Testis (tissue), 3 donors: ENCODE measurements around the gene PRR5. TPM values are rescaled to one million over a fixed set of nuclear protein-coding genes. Genes with fewer than 3 reads are reported as not detected.

ENCODE experiments used
- DNase-seq: peaks from one replicate; pipeline ENCODE4 v3.0.0-alpha.2; 2019
- H3K27ac ChIP-seq, 2 donors: fragments of 200-600 bp; sonication (generic); one replicate each; pipeline ENCODE4 v1.5.1; 2019
- H3K27me3 ChIP-seq: fragments of 200-600 bp; sonication (generic); one replicate; pipeline ENCODE4 v1.5.1; 2019
- H3K36me3 ChIP-seq: fragments of 200-600 bp; sonication (generic); one replicate; pipeline ENCODE4 v1.5.1; 2017; ENCODE audit warnings: low read depth; ENCODE audit errors: missing control alignments
- H3K4me1 ChIP-seq: fragments of 200-600 bp; sonication (generic); one replicate; pipeline ENCODE4 v1.5.1; 2019
- H3K4me3 ChIP-seq, 2 donors: fragments of 200-600 bp; sonication (generic); one replicate each; pipeline ENCODE4 v1.5.1; 2017 to 2019
- H3K9me3 ChIP-seq: fragments of 200-600 bp; sonication (generic); one replicate; pipeline ENCODE4 v1.5.1; 2017
- CTCF ChIP-seq, 3 experiments: fragments of 450-650 bp in 2 of 3; fragments of 200-600 bp in 1 of 3; sonication (generic) in 1 of 3; IDR thresholded peaks; one replicate each; pipeline ENCODE4 v1.5.1; 2016 to 2019; ENCODE audit warnings: antibody characterized with exemption in 3 of 3, mild to moderate bottlenecking in 2 of 3, moderate library complexity in 1 of 3
- POLR2A ChIP-seq: fragments of 450-650 bp; IDR thresholded peaks from one replicate; pipeline ENCODE4 v1.6.1; 2017; ENCODE audit warnings: antibody characterized with exemption, mild to moderate bottlenecking, moderate library complexity
- WGBS, 2 donors: methylation state at CpG; one replicate each; pipeline ENCODE4 v1.1.5; 2018; 5-methylcytosine and 5-hydroxymethylcytosine counted together
- intact Hi-C: fragments of 100-400 bp; cut with DNase I; formaldehyde crosslinking; loops from one replicate; pipeline ENCODE4 v1.15.1; 2023; ENCODE audit warnings: low total_unique reads
- polyA plus RNA-seq: library from polyadenylated mRNA; stranded (reverse); fragments of 350-450 nt; fragmentation: Illumina TruSeq; extraction: RNeasy Lipid Tissue Mini Kit (QIAGEN cat#74804); gene quantifications from one replicate; pipeline ENCODE4 v1.2.3, GENCODE V29; 2014; ENCODE audit warnings: low read depth, low replicate concordance; ENCODE audit not compliant: insufficient read depth
- total RNA-seq, 2 donors: library from RNA; depleted of rRNA; stranded (reverse); fragments of >200 nt; gene quantifications; one replicate each; pipeline ENCODE4 v1.2.3, GENCODE V29; 2016

The PRR5 gene
- total and polyA plus RNA-seq, 3 donors from 2014 or later, result 20.2 to 50.4 (median 38.4) TPM

- Histone ChIP-seq H3K27ac (no peak overlapping the region), H3K9me3 (no peaks in the 10 kb centered on the region), H3K4me3 (no peak overlapping the region), H3K27me3 (no peaks in the 10 kb centered on the region), H3K4me1 (no peaks in the 10 kb centered on the region), H3K36me3 (no peaks in the 10 kb centered on the region)
- no peak for TF ChIP-seq CTCF (IDR thresholded peaks at IDR 0.05)
- TF ChIP-seq POLR2A, result no peak
- DNase-seq, result no peak
- 74 to 87% methylated on average over 2 of the region's 2 CpGs for WGBS, 2 donors
- intact Hi-C loops, result no loop called here
Measured at GRCh38 chr22:44777364-44777755, 75.4 kb downstream of the PRR5 start.

- H3K4me1 ChIP-seq, result no peaks in the 10 kb centered on the region
- WGBS, 2 donors, result 85 to 89% methylated on average over 17 of the region's 17 CpGs
- TF ChIP-seq CTCF (IDR thresholded peaks at IDR 0.05) (no peak), POLR2A (no peak)
- no peak overlapping the region for H3K4me3 ChIP-seq
- DNase-seq, result no peak
- no peaks in the 10 kb centered on the region for H3K36me3 ChIP-seq
- intact Hi-C loops, result no loop called here
- H3K9me3 ChIP-seq, result no peaks in the 10 kb centered on the region
- H3K27ac ChIP-seq, result no peak overlapping the region
- no peaks in the 10 kb centered on the region for H3K27me3 ChIP-seq
Measured at GRCh38 chr22:44780876-44781449, 79.0 kb downstream of the PRR5 start.

- intact Hi-C loops, result no loop called here
- Histone ChIP-seq H3K27ac (no peak overlapping the region), H3K4me1 (no peaks in the 10 kb centered on the region), H3K4me3 (no peak overlapping the region), H3K36me3 (no peaks in the 10 kb centered on the region), H3K27me3 (no peaks in the 10 kb centered on the region), H3K9me3 (no peaks in the 10 kb centered on the region)
- peak; percentile 22 for DNase-seq
- WGBS, 2 donors, result 63 to 70% methylated on average over 17 of the region's 17 CpGs
- TF ChIP-seq CTCF (IDR thresholded peaks at IDR 0.05) (no peak), POLR2A (no peak)
Measured at GRCh38 chr22:44782363-44782963, 80.5 kb downstream of the PRR5 start.

GRCh38 chr22:44783091-44783490 lies 81.1 kb downstream of the PRR5 start:
- H3K27me3 ChIP-seq, result no peaks in the 10 kb centered on the region
- no peaks in the 10 kb centered on the region for H3K9me3 ChIP-seq
- intact Hi-C loops, result no loop called here

More at GRCh38 chr22:44783091-44783490, 81.1 kb downstream of the PRR5 start:
- no peaks in the 10 kb centered on the region for H3K36me3 ChIP-seq
- 71 to 72% methylated on average over 7 to 10 of the region's 10 CpGs for WGBS, 2 donors
- H3K4me1 ChIP-seq, result no peaks in the 10 kb centered on the region
- no peak overlapping the region for H3K27ac ChIP-seq
- TF ChIP-seq POLR2A (no peak), CTCF (IDR thresholded peaks at IDR 0.05) (no peak)
- DNase-seq, result no peak
- H3K4me3 ChIP-seq, result no peak overlapping the region
